HTERT RPE-1 (cell line): ENCODE measurements around the gene RILPL1.
"Not testable (repeated sequence)": the region's sequence is repeated elsewhere in the genome, so short reads cannot be mapped to it uniquely, and the experiment has no call there.

Source experiments
- in situ Hi-C: fragments of 300-500 bp; cut with MboI; formaldehyde crosslinking; loops from 4 replicates; pipeline ENCODE4 v1.14.3; 2020; ENCODE audit warnings: low sequenced_read_pairs

RILPL1 gene

GRCh38 chr12:123472438-123472849 lies 61.1 kb downstream of the RILPL1 start:
- in situ Hi-C loops: no loop called here

GRCh38 chr12:123471374-123472068 lies 62.0 kb downstream of the RILPL1 start:
- in situ Hi-C loops: no loop called here

- in situ Hi-C loops: no loop called here
Observed at GRCh38 chr12:123469978-123470377, 63.5 kb downstream of the RILPL1 start.

- in situ Hi-C loops: no loop called here
Observed at GRCh38 chr12:123468786-123469185, 64.7 kb downstream of the RILPL1 start.

GRCh38 chr12:123465084-123465483 lies 68.4 kb downstream of the RILPL1 start:
- in situ Hi-C loops: no loop called here

- in situ Hi-C loops: not testable (repeated sequence)
Observed at GRCh38 chr12:123463174-123463573, 70.3 kb downstream of the RILPL1 start.

- in situ Hi-C loops: no loop called here
Observed at GRCh38 chr12:123457980-123458779, 75.3 kb downstream of the RILPL1 start, which contains the start of gene SNRNP35. SNRNP35 (plus strand) TSS chr12:123458139; CDS start chr12:123465541, 7,402 bp downstream.

- in situ Hi-C loops: no loop called here
Observed at GRCh38 chr12:123453165-123453564, 80.4 kb downstream of the RILPL1 start.

- in situ Hi-C loops: not testable (repeated sequence)
Observed at GRCh38 chr12:123452276-123452550, 81.3 kb downstream of the RILPL1 start.

- in situ Hi-C loops: no loop called here
Observed at GRCh38 chr12:123450636-123451035, 82.9 kb downstream of the RILPL1 start.

- in situ Hi-C loops: no loop called here
Observed at GRCh38 chr12:123449856-123450255, 83.7 kb downstream of the RILPL1 start.

GRCh38 chr12:123449249-123449733 lies 84.2 kb downstream of the RILPL1 start:
- in situ Hi-C loops: no loop called here

- in situ Hi-C loops: no loop called here
Observed at GRCh38 chr12:123446333-123446713, 87.2 kb downstream of the RILPL1 start.

GRCh38 chr12:123445388-123446332 lies 87.9 kb downstream of the RILPL1 start:
- in situ Hi-C loops: no loop called here

GRCh38 chr12:123444092-123445026 lies 89.2 kb downstream of the RILPL1 start:
- in situ Hi-C loops: no loop called here

- in situ Hi-C loops: no loop called here
Observed at GRCh38 chr12:123442774-123443173, 90.7 kb downstream of the RILPL1 start.

GRCh38 chr12:123441523-123442164 lies 91.9 kb downstream of the RILPL1 start:
- in situ Hi-C loops: no loop called here

- in situ Hi-C loops: no loop called here
Observed at GRCh38 chr12:123436017-123436964, 97.2 kb downstream of the RILPL1 start, which contains the start of gene RILPL2. RILPL2 (minus strand) TSS chr12:123436684; CDS start chr12:123436420, 264 bp downstream.
